NCI-H460 (cell line): ENCODE data around the gene STAC. TPM values are rescaled to one million over a fixed set of nuclear protein-coding genes. Genes with fewer than 3 reads are reported as not detected.
A peak's percentile ranks its signal among the peaks of the same experiment; 100 is the strongest.

Experiments used
- DNase-seq: peaks from one replicate; pipeline ENCODE4 v3.0.0-alpha.2; 2016; ENCODE audit warnings: low read depth; ENCODE audit errors: extremely low read depth
- total RNA-seq: library from RNA; depleted of rRNA; stranded (reverse); fragments of >200 nt; shearing (Covaris generic); gene quantifications from 2 replicates; pipeline ENCODE4 v1.2.3, GENCODE V29; 2014

The STAC gene
- total RNA-seq, 1 experiment from 2014 or later: 13.0 TPM

DNA sequence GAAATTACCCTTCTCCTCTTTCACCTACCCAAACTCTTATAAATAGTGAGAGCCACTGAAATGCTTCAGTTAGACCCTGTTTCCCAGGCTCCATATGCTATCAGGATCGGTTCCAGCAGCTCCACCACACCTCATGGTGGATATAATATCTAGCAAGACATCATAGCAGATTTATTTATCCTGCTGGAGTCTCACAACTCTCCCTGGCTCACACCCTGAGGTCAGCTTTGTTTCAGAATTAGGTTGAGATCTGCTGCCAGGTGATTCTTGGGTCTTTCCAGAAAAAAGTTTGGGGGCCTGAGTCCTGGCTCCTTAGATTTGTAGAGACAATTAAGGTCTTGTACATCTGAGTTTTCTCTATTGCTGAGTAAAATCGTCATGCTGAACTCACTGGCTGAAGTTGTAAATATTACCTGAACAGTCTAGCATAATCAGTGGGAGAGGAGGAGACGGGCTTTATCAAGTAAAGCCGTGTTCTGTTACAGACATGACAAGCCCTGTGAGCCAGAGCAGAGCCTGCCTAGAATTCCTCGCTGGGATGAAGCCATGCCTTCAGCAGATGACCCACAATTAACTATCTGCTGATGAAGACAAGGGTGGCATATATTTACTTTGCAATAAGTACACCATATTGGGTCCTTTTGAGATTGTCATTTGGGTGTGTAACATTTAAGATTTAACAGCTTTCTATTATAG lies 131.6 kb downstream of the STAC start:
- no peak for DNase-seq

DNA sequence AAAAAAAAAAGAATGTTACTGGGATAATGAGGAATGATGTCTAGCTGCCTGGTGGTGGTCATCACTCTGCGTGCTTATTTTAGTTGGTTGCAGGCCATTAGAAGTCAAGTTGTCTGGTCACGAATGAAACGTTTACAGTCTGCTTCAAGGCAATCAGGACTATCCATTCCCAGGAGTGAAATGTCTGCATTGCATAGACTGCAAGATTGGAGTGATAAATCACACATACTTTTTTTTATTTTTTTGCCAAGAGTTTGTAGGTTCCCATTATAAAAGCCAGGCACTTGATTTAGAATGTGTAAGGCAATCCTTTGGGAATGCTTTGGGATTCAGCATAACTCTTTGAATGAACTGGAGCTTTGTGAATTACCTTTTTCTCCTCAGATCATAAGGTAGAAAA lies 132.3 kb downstream of the STAC start:
- no peak for DNase-seq

DNA sequence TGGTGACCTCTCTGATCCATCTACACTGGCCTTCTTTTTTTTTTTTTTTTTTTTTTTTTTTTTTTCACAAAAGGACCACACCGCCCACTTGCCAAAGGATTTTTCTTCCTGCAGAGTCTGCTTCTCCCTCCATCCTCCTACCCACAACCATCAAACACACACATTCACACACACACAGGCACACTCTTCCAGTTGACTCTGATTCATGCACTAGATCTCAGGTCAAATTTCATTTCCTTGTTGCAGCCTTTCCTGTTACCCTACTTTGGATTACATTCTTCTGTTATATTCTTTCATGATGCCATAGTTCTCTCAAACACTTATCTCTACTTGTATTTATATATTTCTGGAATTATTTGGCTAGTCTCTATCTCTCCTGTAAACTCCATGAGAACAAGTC lies 133.9 kb downstream of the STAC start:
- DNase-seq: no peak

DNA sequence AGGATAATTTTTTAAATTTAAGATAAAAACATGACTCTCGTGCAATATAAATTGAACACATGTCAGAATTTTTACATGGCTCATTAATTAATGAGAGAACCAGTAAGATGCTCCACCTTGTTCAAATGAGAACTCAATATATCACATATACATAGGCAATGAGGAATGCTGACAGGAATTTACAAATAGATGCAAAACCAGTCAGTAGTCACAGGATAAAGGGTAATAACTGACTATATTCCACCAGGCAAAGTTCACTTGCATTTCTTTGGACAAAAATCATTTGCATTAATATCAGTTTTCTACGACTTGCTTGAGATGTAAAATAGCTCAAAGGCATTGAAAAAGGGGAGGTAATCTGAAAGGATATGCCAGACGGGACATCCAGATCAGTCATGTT lies 139.4 kb downstream of the STAC start:
- DNase-seq: no peak

DNA sequence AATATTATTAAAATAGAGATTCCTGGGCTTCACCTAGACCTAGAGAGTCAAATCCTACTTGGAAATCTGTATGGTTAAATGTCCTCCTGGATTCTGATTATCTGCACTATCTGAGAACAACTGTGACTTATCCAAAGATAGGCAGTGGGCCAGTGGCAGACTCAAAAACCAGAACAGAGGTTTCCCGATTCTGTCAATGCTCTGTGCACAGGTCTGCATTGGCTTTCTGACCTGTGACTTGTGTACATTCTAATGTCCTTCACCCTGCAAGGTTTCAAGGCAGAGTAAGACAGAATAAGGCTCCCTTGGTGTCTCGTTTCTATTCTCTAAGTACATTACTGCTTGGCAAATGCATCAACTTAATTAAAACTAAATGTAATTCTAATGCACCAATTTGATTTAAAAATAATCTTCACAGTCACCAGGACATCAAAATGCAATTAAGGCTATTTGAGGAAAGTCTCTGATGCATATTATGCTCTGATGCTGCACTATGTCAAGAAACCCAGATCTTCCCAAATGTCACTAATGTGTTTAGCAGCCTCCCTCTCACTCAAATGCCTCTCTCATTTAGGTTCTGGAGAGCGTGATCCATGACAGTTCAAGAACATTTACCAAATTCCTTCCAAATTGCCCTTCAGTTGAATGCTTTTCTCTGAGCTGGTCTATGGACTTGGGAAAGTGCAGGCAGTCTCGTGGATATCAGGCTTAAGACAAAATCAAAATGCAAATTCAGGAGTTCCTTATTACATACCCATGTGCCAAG lies 140.1 kb downstream of the STAC start:
- DNase-seq: no peak

DNA sequence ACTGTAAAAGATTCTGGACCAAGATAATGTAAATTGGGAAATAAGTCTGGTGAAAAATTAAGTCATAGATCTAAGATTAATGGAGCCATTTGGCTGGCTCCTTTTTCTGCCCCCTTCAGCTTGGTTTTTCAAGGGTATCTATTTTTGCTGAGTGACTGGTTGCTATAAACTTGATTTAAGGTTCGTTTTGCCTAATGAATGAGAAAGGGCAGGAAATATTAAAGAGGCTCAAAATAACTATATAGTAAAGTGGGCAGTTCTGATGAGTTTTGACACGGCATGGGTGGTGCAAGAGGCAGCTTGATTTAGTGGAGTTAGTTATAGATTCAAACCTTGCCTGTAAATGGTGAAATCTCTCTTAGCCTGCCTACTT lies 140.7 kb downstream of the STAC start:
- no peak for DNase-seq

DNA sequence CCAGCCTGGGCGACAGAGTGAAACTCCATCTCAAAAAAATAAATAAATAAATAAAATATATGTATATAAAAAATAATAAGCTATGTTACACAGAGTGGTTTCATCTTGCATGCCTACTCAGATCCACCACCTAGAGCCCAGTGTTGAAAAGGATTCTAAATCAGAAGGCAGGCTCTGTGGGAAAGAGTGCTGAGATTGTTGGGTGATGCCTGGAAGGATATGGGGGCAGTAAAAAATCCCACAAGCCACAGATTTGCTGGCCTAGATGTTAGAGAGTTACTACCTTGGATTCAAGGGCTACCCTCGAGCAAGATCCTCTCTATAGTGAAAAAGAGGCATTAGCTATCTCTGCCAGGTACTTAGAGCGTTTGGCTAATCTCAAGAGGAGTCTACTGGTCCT lies 144.3 kb downstream of the STAC start:
- DNase-seq: no peak

DNA sequence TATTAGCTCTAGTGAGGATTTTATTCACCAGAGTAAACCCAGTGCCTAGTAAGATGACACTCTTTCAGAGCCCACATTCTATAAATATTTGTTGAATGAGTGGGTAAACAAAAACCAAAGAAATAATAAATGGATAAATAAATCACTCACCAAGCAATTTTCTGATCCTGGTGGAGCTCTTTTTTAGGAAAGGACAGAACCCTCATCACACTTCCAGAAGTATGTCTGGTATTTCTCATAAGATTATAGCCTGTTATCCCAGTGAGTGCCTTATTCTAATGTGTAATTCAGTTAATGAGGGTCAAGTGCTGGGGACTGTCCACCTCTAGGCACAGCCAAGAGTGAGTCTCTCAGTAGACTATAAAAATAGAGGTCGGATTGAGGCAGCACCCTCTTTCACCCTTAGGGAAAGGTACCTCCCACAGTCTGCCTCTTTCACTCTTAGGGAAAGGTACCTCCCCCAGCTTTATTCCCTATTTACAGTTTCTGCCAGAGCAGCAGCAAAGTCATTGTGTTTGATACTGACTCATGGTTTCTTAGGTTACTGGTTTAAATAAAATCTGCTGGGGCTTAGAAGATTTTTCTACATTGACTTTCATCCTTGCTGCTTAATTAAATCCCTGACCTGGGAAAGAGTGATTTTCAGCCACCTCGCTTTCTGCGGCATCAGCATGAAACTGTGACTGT lies 145.0 kb downstream of the STAC start:
- no peak for DNase-seq

DNA sequence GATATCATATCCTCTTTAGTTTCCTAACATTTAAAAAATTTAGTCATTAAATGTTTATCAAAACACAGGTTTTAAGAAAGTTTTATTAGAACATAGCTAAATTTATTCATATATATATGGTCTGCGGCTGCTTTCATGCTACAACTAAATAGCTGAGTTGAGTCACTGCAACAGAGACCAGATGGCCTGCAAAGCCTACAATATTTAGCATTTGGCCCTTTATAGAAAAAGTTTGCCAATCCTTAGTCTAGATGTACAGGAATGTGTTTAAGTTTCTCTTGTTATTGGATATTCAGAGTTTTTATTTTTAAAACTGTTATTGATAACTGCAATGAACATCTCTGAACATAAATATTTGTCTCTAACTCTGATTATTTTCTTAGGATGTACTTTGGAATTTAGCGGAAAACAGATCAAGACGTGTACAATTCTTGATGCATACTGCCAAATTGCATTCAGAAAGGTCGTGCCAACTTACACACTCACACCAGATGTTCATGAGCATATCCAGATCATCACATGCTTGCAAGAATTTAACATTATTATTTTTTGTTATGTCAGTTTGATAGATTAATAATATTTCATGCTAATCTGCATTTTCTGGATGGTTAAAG lies 157.9 kb downstream of the STAC start:
- no peak for DNase-seq

DNA sequence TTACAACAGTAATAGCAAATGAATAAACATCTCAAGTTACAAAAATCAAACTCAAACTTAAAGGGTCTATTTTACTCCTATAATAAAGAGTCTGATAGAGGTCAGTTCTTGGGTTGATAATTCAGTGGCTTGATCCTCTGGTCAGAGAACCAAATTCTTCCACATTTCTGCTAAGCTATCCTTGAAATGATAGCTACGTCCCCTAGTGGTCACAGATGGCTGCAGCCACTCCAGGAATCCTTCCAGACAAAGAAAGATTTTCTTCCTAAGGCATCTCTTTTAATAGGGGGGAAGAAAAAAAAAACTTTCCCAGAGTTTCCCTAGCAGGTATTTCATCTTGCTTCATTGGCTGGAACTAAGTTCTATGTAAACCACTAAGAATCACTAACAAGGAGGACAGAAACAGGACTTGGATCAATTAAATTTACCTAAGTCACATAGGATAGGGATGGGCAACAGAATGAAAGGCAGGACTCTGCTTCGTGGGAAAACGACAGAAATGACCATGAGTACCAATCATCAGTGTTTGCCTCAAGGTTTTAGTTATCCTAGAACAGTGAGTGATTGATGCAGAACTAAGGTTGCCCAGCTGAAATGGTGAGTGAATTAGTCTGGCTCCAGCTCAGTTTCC lies 160.7 kb downstream of the STAC start:
- DNase-seq: peak; percentile 12

DNA sequence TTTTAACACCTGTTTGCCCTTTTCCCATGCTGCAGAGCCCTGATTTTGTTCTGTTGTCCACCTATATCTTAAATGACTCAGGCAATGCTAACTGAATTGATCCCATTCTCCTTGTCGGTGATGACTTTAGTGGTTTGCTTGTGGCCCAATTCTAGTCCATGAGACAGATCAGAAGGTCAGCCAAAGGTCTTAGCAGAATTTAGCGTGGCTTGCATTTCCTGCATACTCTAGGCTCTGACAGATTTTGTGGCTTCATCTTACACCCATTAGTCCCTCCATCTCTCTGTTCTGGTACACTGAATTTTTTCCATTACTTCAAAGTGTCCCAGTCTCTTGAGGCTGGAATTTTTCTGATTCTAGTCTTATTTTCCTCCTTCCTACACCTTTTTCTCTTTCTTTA lies 161.9 kb downstream of the STAC start:
- DNase-seq: no peak

DNA sequence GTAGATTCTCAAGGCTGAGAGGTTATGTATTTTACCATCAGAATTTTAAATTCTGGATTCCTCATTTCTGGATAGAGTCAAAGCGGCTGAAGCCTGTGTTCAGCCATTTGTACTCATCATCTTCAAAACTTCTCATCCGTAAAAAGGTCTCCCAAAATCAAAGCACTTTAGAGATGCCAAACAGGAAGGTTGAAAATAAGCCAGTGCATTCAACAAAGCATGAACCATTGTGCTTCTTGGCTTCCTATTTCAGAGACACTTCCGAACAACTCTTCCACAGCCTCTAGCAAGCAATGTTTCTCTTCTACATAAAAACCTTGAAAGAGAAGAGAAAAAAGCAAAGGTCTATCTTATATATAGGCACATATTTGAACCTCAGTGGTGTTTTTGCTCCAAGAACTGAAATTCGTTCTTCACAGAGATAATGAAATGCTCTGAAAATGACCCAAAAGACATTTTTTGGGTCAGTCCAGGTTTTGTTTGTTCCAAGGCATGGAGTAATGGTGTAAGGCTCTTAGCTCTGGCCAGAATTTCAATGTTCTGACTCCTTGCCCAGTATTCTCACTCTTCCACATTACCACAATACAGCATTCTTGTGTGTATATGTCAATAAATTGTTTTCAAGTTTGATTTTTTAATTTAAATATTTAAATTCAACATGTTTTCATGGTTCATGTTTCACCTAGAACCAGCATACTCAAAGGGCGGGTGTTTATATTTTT lies 163.1 kb downstream of the STAC start:
- no peak for DNase-seq

DNA sequence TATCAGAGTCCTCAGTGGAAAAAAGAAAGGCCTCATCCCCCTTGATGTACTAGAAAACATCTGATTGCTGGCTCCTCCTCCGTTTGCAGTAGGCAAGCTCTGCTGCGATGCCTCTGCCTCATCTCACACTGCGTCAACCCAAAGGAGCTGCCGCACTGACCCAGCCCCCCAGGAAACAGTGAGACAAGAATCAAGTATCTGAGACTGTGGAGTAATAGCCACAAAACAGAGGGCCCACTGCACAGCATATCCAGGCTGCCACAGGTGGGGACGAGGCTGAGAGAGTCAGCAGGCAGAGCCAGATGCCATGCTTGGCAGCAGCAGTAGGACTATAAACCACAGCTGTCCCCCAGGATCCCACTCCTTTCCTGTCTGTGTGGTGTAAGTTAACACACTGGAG lies 165.9 kb downstream of the STAC start:
- no peak for DNase-seq

DNA sequence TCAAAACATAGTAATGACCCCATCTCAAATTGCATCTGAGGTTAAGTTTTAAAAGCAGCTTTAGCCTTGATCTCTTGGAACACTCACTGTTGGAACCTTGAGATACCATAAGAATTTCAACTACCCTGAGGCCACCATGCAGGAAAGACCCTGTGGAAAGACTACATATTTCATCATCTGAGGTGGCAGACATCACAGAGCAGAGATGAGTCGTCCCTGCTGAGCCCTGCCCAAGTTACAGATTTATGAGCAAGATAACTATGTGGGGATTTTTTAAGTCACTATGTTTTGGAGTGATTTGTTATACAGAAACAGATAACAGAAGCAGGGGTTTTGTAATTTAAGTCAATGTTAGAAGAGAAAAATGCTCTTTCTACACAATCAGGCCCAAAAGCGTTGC lies 168.4 kb downstream of the STAC start:
- DNase-seq: no peak

DNA sequence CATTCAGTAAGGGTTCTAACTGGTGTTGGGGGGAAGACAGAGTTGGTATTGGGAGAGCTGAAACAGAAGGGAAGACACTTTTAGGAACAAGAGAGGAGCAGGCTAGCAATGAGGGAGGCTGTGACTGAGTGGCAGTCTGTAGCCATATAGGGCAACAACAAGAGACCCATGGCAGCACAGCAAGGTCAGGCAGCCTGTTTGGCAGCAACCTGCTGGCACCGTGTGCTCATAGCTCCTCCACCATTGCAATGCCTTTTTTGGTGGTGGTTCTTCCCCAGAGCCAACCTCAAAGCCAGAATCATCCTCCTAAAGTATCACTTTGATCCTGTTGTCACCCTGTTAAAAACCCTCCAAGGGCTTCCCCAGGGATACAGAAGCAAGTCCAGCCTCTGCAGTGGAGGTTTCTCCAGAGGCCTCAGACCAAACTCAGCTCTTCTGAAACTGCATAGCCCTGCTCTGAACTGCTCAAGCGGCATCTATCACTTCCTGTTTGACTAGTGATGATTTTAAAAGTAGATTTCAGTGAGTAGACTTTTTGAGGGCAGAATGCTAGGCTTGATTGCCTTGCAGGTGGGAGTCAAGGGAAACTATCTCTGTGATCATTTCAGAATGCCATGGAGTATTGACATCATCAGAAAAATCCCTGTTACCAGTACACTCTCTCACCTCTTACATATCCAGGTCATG lies 176.9 kb downstream of the STAC start:
- no peak for DNase-seq

DNA sequence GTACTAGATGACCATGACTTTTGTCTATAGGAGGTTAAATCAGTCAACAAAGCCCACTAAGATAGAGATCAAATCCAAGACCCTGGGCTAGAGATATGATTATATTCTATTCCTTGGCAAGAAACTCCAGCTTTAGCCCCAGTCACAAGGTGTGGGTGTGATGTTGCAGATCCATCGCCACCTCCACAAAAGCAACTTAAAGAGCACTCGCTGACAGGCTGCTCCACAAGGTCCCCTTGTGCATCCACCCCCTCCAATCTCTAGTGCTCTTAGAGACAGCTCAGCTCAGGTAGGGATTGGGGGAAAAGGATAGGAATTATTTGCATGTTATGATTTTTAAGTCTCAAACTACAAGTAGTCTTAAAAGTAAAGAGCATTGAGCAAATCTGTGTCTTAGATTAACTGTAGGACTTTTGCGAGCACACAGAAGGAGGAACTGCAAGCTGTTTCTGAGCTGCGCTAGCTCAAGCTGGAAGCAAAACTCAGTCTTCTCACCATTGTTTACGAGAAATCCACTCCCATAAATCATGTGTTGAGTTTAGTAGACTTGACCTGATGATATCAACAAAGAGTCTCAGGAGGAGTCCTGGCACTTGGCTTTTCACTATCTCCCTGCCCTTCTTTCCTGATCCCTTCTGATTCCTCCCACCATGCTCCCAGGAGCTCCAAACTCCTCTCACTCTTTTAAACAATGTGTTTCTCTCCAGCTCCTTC lies 177.6 kb downstream of the STAC start:
- DNase-seq: no peak

DNA sequence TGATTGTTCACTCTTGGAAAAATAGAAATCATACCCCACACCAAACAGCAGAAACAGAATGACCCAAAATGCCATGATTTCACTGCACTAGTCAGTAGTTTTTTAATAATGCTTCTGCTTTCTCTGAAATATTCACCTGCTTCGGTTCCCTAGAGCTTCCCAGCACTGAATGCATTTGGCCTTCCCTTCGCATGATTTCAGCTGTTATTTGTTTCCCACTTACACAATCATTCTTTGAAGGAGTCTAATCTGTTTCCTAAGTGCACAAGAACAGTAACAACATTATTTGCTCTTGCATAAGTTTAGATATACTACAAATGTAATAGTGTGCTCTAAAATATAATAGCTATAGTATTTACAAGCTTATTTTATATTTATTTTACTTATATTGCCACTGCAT lies 178.7 kb downstream of the STAC start:
- DNase-seq: no peak

DNA sequence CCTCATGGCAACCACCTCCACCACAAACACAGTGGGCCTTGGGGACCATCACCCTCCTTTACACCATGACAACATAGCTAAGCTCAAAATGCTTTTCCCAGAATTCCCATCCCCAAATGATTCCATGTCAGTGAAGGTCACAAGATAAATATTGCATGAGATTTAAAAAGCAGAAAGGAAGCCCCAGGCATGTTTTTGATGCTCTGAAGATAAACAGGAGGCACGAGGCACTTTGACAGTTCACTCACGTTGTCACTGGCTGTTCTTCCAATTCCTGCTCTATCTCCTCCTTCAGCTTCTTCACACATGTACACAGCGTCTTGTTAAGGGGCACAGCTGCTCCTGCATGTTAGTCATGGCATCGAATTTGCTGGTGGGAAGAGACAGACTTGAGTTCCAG lies 180.4 kb downstream of the STAC start:
- no peak for DNase-seq

DNA sequence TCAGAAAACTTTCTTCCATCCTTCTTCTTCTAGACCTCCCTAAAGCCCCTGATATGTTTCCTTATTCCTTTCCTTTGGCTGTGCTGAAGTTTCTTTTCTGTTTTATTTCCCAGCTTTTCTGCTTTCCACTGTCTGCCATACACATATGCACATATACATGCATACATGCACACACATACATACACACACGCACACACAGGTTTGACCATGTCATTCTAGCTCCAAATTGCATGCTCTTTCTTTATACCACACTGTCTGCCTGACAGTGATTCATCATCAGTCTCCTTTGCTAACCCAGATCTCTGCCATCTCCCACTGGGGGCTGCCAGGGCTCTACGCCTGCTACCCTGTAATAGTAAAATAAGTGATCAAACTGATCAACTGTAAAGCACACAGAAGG lies 181.3 kb downstream of the STAC start:
- no peak for DNase-seq
